ENCODE measurements around the gene PEX16.

DNA sequence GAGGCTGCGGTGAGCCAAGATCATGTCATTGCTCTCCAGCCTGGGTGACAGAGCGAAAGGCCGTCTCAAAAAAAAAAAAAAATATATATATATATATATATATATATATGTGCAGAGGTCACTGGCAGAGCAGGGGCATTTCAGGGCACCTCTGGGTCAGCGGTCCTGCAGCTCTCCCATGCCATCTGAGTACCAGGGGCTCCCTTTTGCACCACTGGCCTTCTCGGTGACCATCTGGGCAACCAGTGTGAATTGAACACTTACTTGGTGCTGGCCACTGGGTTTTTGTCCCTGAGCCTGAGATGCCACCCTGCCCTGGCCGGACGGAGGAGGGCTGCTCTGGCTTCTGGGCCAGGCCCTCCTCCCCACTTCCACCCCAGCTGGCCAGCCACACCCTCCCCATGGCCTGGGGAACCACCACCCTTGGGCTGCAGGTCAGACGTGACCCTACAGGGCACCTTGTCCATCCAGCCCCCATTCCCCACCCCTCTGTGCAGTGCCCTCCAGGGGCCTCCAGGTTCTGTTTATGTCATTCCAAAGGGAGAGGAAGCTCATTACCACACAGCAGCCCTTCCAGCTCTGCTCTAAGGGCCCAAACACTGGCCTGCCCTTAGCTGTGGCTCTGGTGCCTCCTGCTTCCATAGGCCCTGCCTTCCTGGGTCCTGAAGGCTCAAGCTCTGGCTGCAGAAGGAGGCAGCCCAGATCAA, 22.0 kb downstream of the PEX16 start:
- TF ChIP-seq CTCF (IDR thresholded peaks at IDR 0.05; ENCODE audit: low read depth, low read length, poor library complexity, severe bottlenecking) (no peak), EZH2phosphoT487 (IDR thresholded peaks at IDR 0.05; ENCODE audit: borderline replicate concordance, low read length) (no peak)
